WTC11 (cell line): ENCODE measurements around the gene RAD51. TPM values are rescaled to one million over a fixed set of nuclear protein-coding genes. Genes with fewer than 3 reads are reported as not detected.

Experiments
- ATAC-seq: fragments of 200-7000 bp; cut with Tn5 transposase; 2 replicates; pipeline ENCODE4 v1.10.0; 2021; ENCODE audit warnings: mild to moderate bottlenecking, moderate library complexity
- CTCF ChIA-PET: fragments of 300-600 bp; sonication (Branson Sonifier 250); formaldehyde crosslinking; loops from one replicate; lab custom pipeline; 2021; ENCODE audit warnings: antibody characterized with exemption; lab: Charles Lee
- POLR2A ChIA-PET: fragments of 350-600 bp; sonication (Branson Sonifier 250); formaldehyde crosslinking; loops from one replicate; lab custom pipeline; 2021; ENCODE audit warnings: antibody characterized with exemption; lab: Charles Lee
- DNase-seq: peaks from one replicate; pipeline ENCODE4 v3.0.0; 2021; ENCODE audit warnings: low spot score
- H3K27ac Mint-ChIP-seq: 2 replicates; pipeline ENCODE4 v1.8.0; 2021; ENCODE audit warnings: mixed read lengths
- H3K27me3 Mint-ChIP-seq: 2 replicates; pipeline ENCODE4 v1.8.0; 2021; ENCODE audit warnings: low read depth, mild to moderate bottlenecking, moderate library complexity, mixed read lengths
- H3K36me3 Mint-ChIP-seq: 2 replicates; pipeline ENCODE4 v1.8.0; 2021; ENCODE audit warnings: mixed read lengths
- H3K4me1 Mint-ChIP-seq: 2 replicates; pipeline ENCODE4 v1.8.0; 2022; ENCODE audit warnings: mixed read lengths
- H3K4me3 Mint-ChIP-seq: 2 replicates; pipeline ENCODE4 v1.8.0; 2021; ENCODE audit warnings: mild to moderate bottlenecking, moderate library complexity, mixed read lengths
- H3K9me3 Mint-ChIP-seq: 2 replicates; pipeline ENCODE4 v1.8.0; 2021; ENCODE audit warnings: mixed read lengths
- FOXJ3 ChIP-seq: sonication (generic); formaldehyde crosslinking; IDR thresholded peaks from 2 replicates; pipeline ENCODE4 v1.9.0; 2021; ENCODE audit warnings: missing genetic modification reagents, mild to moderate bottlenecking, borderline replicate concordance
- GABPB1 ChIP-seq: sonication (generic); formaldehyde crosslinking; IDR thresholded peaks from 2 replicates; pipeline ENCODE4 v1.8.1; 2023; ENCODE audit warnings: mild to moderate bottlenecking, missing genetic modification reagents
- JAZF1 ChIP-seq: fragments of 250-450 bp; sonication (Bioruptor Pico); IDR thresholded peaks from 2 replicates; pipeline ENCODE4 v1.9.0; 2021; ENCODE audit warnings: moderate library complexity, mild to moderate bottlenecking, inconsistent platforms
- MAX ChIP-seq: sonication (generic); formaldehyde crosslinking; IDR thresholded peaks from 2 replicates; pipeline ENCODE4 v1.8.0; 2022; ENCODE audit warnings: mild to moderate bottlenecking, missing genetic modification reagents
- MLX ChIP-seq: sonication (generic); formaldehyde crosslinking; IDR thresholded peaks from 2 replicates; pipeline ENCODE4 v1.8.1; 2023; ENCODE audit warnings: mild to moderate bottlenecking, missing genetic modification reagents, moderate library complexity
- MYBL2 ChIP-seq: sonication (generic); formaldehyde crosslinking; IDR thresholded peaks from 2 replicates; pipeline ENCODE4 v1.8.1; 2023; ENCODE audit warnings: mild to moderate bottlenecking, moderate library complexity, missing genetic modification reagents
- PRRX2 ChIP-seq: fragments of 250-450 bp; sonication (Bioruptor Pico); IDR thresholded peaks from 2 replicates; pipeline ENCODE4 v1.8.0; 2021; ENCODE audit warnings: mild to moderate bottlenecking
- SP1 ChIP-seq: sonication (generic); formaldehyde crosslinking; conservative IDR thresholded peaks from 2 replicates; pipeline ENCODE4 v1.8.1; 2022; ENCODE audit warnings: missing genetic modification reagents
- USF2 ChIP-seq: sonication (generic); formaldehyde crosslinking; IDR thresholded peaks from 2 replicates; pipeline ENCODE4 v1.8.1; 2023; ENCODE audit warnings: mild to moderate bottlenecking, missing genetic modification reagents, moderate library complexity
- ZNF232 ChIP-seq: sonication (generic); formaldehyde crosslinking; IDR thresholded peaks from 2 replicates; pipeline ENCODE4 v1.8.0; 2022; ENCODE audit warnings: mild to moderate bottlenecking, missing genetic modification reagents
- ZNF263 ChIP-seq: sonication (generic); formaldehyde crosslinking; IDR thresholded peaks from 2 replicates; pipeline ENCODE4 v1.8.1; 2022; ENCODE audit warnings: low read depth, mild to moderate bottlenecking, moderate library complexity, missing genetic modification reagents
- ZNF512 ChIP-seq: sonication (generic); formaldehyde crosslinking; IDR thresholded peaks from 2 replicates; pipeline ENCODE4 v1.8.1; 2022; ENCODE audit warnings: missing genetic modification reagents, borderline replicate concordance
- ZNF671 ChIP-seq: fragments of 250-450 bp; sonication (Bioruptor Pico); IDR thresholded peaks from 2 replicates; pipeline ENCODE4 v1.8.0; 2021; ENCODE audit warnings: mild to moderate bottlenecking
- total RNA-seq: library from RNA; stranded (reverse); gene quantifications from 3 replicates; pipeline ENCODE4 v1.2.3, GENCODE V29; 2021
- TF ChIP-seq, protein P1 (sequence below): fragments of 250-450 bp; sonication (Bioruptor Pico); IDR thresholded peaks from 2 replicates; pipeline ENCODE4 v1.9.0; 2021; ENCODE audit warnings: mild to moderate bottlenecking
- TF ChIP-seq, protein P2 (sequence below): sonication (generic); formaldehyde crosslinking; IDR thresholded peaks from 2 replicates; pipeline ENCODE4 v1.8.0; 2023; ENCODE audit warnings: missing genetic modification reagents
- TF ChIP-seq, protein P3 (sequence below): fragments of 200-600 bp; IDR thresholded peaks from 2 replicates; pipeline ENCODE4 v1.8.0; 2022; ENCODE audit warnings: antibody characterized with exemption
- TF ChIP-seq, protein P4 (sequence below): sonication (generic); formaldehyde crosslinking; conservative IDR thresholded peaks from 2 replicates; pipeline ENCODE4 v1.8.1; 2022; ENCODE audit warnings: mild to moderate bottlenecking, missing genetic modification reagents

RAD51 gene
- total RNA-seq, 1 experiment from 2014 or later: 36.4 TPM

GRCh38 chr15:40766906-40767837 lies 72.2 kb downstream of the RAD51 start (continued):
- TF ChIP-seq, protein P1, sequence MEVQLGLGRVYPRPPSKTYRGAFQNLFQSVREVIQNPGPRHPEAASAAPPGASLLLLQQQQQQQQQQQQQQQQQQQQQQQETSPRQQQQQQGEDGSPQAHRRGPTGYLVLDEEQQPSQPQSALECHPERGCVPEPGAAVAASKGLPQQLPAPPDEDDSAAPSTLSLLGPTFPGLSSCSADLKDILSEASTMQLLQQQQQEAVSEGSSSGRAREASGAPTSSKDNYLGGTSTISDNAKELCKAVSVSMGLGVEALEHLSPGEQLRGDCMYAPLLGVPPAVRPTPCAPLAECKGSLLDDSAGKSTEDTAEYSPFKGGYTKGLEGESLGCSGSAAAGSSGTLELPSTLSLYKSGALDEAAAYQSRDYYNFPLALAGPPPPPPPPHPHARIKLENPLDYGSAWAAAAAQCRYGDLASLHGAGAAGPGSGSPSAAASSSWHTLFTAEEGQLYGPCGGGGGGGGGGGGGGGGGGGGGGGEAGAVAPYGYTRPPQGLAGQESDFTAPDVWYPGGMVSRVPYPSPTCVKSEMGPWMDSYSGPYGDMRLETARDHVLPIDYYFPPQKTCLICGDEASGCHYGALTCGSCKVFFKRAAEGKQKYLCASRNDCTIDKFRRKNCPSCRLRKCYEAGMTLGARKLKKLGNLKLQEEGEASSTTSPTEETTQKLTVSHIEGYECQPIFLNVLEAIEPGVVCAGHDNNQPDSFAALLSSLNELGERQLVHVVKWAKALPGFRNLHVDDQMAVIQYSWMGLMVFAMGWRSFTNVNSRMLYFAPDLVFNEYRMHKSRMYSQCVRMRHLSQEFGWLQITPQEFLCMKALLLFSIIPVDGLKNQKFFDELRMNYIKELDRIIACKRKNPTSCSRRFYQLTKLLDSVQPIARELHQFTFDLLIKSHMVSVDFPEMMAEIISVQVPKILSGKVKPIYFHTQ: no peak
- TF ChIP-seq FOXJ3 (CRISPR knock-in tag): no peak
- no peak for TF ChIP-seq SP1
- no peak for TF ChIP-seq ZNF671 (CRISPR knock-in tag)
- TF ChIP-seq USF2 (CRISPR knock-in tag): no peak

- no peaks in the 10 kb centered on the region; the same call in 1 of the 2 replicates for H3K36me3 Mint-ChIP-seq
- no peaks in the 10 kb centered on the region for H3K9me3 Mint-ChIP-seq
- DNase-seq (no peak), ATAC-seq (no peak)
- ChIA-PET POLR2A (interaction anchor here (0.5 to 1.2 kb wide), 2 partner anchors 9 to 20 kb away, joined by 3 to 4 read pairs; no protein-coding TSS in a partner anchor), CTCF (interaction anchor here (0.5 to 7.8 kb wide), 9 partner anchors 15 to 163 kb away, joined by 3 to 60 read pairs (median 4); partner anchors contain the start of gene VPS18)
- H3K27me3 Mint-ChIP-seq: peaks cover 4% of the 10 kb centered on the region
- peaks cover 31% of the 10 kb centered on the region for H3K4me1 Mint-ChIP-seq
- no peak overlapping the region for H3K4me3 Mint-ChIP-seq
- H3K27ac Mint-ChIP-seq: no peak overlapping the region
- TF ChIP-seq ZNF232 (CRISPR knock-in tag): no peak
- TF ChIP-seq MAX (CRISPR knock-in tag): no peak
- TF ChIP-seq MLX: no peak
- TF ChIP-seq PRRX2: no peak
- TF ChIP-seq ZNF263: no peak
- TF ChIP-seq, all 79 proteins: peak for 0
Observed at GRCh38 chr15:40767838-40768500, 73.0 kb downstream of the RAD51 start.

DNA sequence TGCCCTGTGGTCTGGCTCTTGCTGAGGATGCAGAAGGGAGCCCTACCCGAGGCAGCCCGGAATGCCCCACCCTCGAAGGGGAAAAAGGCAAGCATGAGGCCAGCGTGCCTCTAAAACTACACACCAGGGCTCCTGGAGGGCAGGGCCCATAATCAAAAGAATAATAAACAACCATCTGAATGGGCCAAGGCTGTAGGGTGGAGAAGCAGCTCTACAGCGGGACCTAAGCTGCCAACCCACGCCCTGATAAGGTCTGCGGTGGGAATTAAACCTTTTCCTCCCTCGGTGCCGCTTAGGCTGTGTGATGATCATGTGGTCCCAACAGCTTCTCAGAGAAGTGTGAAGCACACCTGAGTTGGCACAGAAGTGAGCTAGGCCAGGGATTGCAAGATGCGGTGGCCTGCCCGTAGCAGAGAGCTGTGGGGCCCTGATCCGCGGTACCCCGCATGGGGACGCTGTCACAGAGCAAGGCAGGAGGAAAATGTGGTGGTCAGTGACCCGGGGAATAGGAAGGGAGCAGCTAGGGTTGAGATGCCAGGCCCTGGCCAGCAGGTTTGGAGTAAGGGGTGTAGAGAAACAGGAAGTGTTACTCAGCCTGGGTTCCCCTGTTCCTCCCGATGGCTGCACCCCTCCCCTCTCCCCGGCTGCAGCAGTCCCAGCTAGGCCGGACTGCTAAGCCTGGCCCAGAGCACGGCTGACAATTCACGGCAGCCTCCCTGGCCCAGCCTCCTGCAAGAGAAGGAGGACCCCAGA lies 73.7 kb downstream of the RAD51 start:
- Mint-ChIP-seq H3K27ac (no peak overlapping the region; the same call in 1 of the 2 replicates), H3K9me3 (no peaks in the 10 kb centered on the region), H3K27me3 (no peaks in the 10 kb centered on the region), H3K4me3 (no peak overlapping the region), H3K4me1 (peaks cover 31% of the 10 kb centered on the region), H3K36me3 (no peaks in the 10 kb centered on the region; the same call in 1 of the 2 replicates)
- CTCF ChIA-PET: interaction anchor here (0.6 to 7.8 kb wide), 5 partner anchors 17 to 123 kb away, joined by 3 to 60 read pairs (median 4); no protein-coding TSS in a partner anchor
- ATAC-seq (no peak), DNase-seq (no peak)
- POLR2A ChIA-PET: no interaction called here
- TF ChIP-seq USF2 (CRISPR knock-in tag): no peak
- no peak for TF ChIP-seq ZNF512 (CRISPR knock-in tag)
- no peak for TF ChIP-seq MYBL2 (CRISPR knock-in tag)
- TF ChIP-seq, protein P2, sequence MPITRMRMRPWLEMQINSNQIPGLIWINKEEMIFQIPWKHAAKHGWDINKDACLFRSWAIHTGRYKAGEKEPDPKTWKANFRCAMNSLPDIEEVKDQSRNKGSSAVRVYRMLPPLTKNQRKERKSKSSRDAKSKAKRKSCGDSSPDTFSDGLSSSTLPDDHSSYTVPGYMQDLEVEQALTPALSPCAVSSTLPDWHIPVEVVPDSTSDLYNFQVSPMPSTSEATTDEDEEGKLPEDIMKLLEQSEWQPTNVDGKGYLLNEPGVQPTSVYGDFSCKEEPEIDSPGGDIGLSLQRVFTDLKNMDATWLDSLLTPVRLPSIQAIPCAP (CRISPR knock-in tag): no peak
- TF ChIP-seq, protein P3, sequence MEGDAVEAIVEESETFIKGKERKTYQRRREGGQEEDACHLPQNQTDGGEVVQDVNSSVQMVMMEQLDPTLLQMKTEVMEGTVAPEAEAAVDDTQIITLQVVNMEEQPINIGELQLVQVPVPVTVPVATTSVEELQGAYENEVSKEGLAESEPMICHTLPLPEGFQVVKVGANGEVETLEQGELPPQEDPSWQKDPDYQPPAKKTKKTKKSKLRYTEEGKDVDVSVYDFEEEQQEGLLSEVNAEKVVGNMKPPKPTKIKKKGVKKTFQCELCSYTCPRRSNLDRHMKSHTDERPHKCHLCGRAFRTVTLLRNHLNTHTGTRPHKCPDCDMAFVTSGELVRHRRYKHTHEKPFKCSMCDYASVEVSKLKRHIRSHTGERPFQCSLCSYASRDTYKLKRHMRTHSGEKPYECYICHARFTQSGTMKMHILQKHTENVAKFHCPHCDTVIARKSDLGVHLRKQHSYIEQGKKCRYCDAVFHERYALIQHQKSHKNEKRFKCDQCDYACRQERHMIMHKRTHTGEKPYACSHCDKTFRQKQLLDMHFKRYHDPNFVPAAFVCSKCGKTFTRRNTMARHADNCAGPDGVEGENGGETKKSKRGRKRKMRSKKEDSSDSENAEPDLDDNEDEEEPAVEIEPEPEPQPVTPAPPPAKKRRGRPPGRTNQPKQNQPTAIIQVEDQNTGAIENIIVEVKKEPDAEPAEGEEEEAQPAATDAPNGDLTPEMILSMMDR: no peak
- TF ChIP-seq GABPB1 (CRISPR knock-in tag): no peak
- TF ChIP-seq, protein P4, sequence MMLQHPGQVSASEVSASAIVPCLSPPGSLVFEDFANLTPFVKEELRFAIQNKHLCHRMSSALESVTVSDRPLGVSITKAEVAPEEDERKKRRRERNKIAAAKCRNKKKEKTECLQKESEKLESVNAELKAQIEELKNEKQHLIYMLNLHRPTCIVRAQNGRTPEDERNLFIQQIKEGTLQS (CRISPR knock-in tag): no peak
- TF ChIP-seq JAZF1 (CRISPR knock-in tag): no peak
